Keratinocyte (primary cell): ENCODE measurements around the gene KIF13A.

Experiments used
- CTCF ChIP-seq, 3 experiments: IDR thresholded peaks in 1 of 3; conservative IDR thresholded peaks in 1 of 3; optimal IDR thresholded peaks in 1 of 3; 2 replicates in 2 of 3; 3 replicates in 1 of 3; pipeline versions ENCODE3 to v1.5.1; 2011; ENCODE audit warnings: low read length in 3 of 3, mild to moderate bottlenecking in 3 of 3, moderate library complexity in 2 of 3, control low read depth in 1 of 3, inconsistent platforms in 1 of 3; ENCODE audit not compliant: insufficient read depth in 2 of 3; ENCODE audit errors: extremely low read depth in 1 of 3
- EZH2 ChIP-seq: IDR thresholded peaks from one replicate; pipeline ENCODE4 v1.6.1; 2012; ENCODE audit warnings: inconsistent platforms, mild to moderate bottlenecking, low read length, moderate library complexity

- no peak for TF ChIP-seq CTCF (optimal IDR thresholded peaks at IDR 0.05 in 1 of 3, IDR thresholded peaks at IDR 0.05 in 1 of 3, conservative IDR thresholded peaks at IDR 0.05 in 1 of 3; ENCODE audit: extremely low read depth in 1 of 3, insufficient read depth in 2 of 3, low read length in 3 of 3)
- TF ChIP-seq EZH2, result no peak
Measured at GRCh38 chr6:17902974-17903373, 84.5 kb downstream of the KIF13A start.
